GM18951 (cell line): ENCODE measurements around the gene XRCC5.

Source experiments
- POLR2A ChIP-seq: IDR thresholded peaks from 4 replicates; pipeline ENCODE4 v1.6.1; 2011; ENCODE audit warnings: mild to moderate bottlenecking; ENCODE audit not compliant: insufficient read length, insufficient read depth; ENCODE audit errors: extremely low read depth
- in situ Hi-C: fragments of 300-500 bp; cut with MboI; formaldehyde crosslinking; loops from one replicate; pipeline ENCODE4 v1.12.0; 2022; ENCODE audit warnings: low sequenced_read_pairs, mixed read lengths, inconsistent platforms; ENCODE audit not compliant: unreplicated experiment

XRCC5 gene

GRCh38 chr2:216214768-216215167, 105.6 kb downstream of the XRCC5 start:
- in situ Hi-C loops: loop anchor here (10.0 kb wide), 1 partner anchor 190 kb away; no protein-coding TSS in a partner anchor

GRCh38 chr2:216215658-216216390, 106.7 kb downstream of the XRCC5 start:
- in situ Hi-C loops: loop anchor here (10.0 kb wide), 1 partner anchor 189 kb away; no protein-coding TSS in a partner anchor
- no peak for TF ChIP-seq POLR2A

More at GRCh38 chr2:216214768-216215167, 105.6 kb downstream of the XRCC5 start:
- TF ChIP-seq POLR2A: no peak

- no peak for TF ChIP-seq POLR2A
- in situ Hi-C loops: loop anchor here (10.0 kb wide), 1 partner anchor 188 kb away; no protein-coding TSS in a partner anchor
Observed at GRCh38 chr2:216216951-216217903, 108.1 kb downstream of the XRCC5 start.

- in situ Hi-C loops: loop anchor here (10.0 kb wide), 1 partner anchor 187 kb away; no protein-coding TSS in a partner anchor
- TF ChIP-seq POLR2A: no peak
Observed at GRCh38 chr2:216217904-216218260, 108.7 kb downstream of the XRCC5 start.

- TF ChIP-seq POLR2A: no peak
- in situ Hi-C loops: loop anchor here (10.0 kb wide), 1 partner anchor 185 kb away; no protein-coding TSS in a partner anchor
Observed at GRCh38 chr2:216219861-216220260, 110.7 kb downstream of the XRCC5 start.

- TF ChIP-seq POLR2A: no peak
- in situ Hi-C loops: no loop called here
Observed at GRCh38 chr2:216220976-216221375, 111.8 kb downstream of the XRCC5 start.

- no peak for TF ChIP-seq POLR2A
- in situ Hi-C loops: no loop called here
Observed at GRCh38 chr2:216221811-216222210, 112.7 kb downstream of the XRCC5 start.

- no peak for TF ChIP-seq POLR2A
- in situ Hi-C loops: no loop called here
Observed at GRCh38 chr2:216222650-216223352, 113.7 kb downstream of the XRCC5 start.

GRCh38 chr2:216224388-216224787, 115.2 kb downstream of the XRCC5 start:
- TF ChIP-seq POLR2A: no peak
- in situ Hi-C loops: no loop called here

- TF ChIP-seq POLR2A: no peak
Observed at GRCh38 chr2:216229277-216229914, 120.2 kb downstream of the XRCC5 start.

GRCh38 chr2:216231867-216232266, 122.7 kb downstream of the XRCC5 start:
- in situ Hi-C loops: no loop called here
- no peak for TF ChIP-seq POLR2A

More at GRCh38 chr2:216229277-216229914, 120.2 kb downstream of the XRCC5 start:
- in situ Hi-C loops: no loop called here

- in situ Hi-C loops: no loop called here
- no peak for TF ChIP-seq POLR2A
Observed at GRCh38 chr2:216232721-216233120, 123.6 kb downstream of the XRCC5 start.
